Skeletal muscle satellite cell (primary cell): ENCODE measurements around the gene CELF2.

Source experiments
- H3K27me3 ChIP-seq: 2 replicates; pipeline ENCODE4 v1.7.0; 2013; ENCODE audit warnings: low read length; ENCODE audit not compliant: control insufficient read depth, insufficient read depth
- H3K36me3 ChIP-seq: 2 replicates; pipeline ENCODE4 v1.7.0; 2013; ENCODE audit warnings: mild to moderate bottlenecking, control low read depth, low read length; ENCODE audit not compliant: insufficient read depth
- H3K4me1 ChIP-seq: 2 replicates; pipeline ENCODE4 v1.7.0; 2013; ENCODE audit warnings: low read length; ENCODE audit not compliant: control insufficient read depth, insufficient read depth
- H3K4me2 ChIP-seq: 2 replicates; pipeline ENCODE4 v1.7.0; 2013; ENCODE audit warnings: mild to moderate bottlenecking, low read length
- H3K4me3 ChIP-seq: 2 replicates; pipeline ENCODE4 v1.7.0; 2013; ENCODE audit warnings: low read length
- H3K9ac ChIP-seq: 2 replicates; pipeline ENCODE4 v1.7.0; 2013; ENCODE audit warnings: mild to moderate bottlenecking, low read depth, low read length, moderate library complexity
- H3K9me3 ChIP-seq: replicated peaks from 2 replicates; pipeline ENCODE4 v1.7.0; 2013; ENCODE audit warnings: mild to moderate bottlenecking, control low read depth, low read length

Gene CELF2

DNA sequence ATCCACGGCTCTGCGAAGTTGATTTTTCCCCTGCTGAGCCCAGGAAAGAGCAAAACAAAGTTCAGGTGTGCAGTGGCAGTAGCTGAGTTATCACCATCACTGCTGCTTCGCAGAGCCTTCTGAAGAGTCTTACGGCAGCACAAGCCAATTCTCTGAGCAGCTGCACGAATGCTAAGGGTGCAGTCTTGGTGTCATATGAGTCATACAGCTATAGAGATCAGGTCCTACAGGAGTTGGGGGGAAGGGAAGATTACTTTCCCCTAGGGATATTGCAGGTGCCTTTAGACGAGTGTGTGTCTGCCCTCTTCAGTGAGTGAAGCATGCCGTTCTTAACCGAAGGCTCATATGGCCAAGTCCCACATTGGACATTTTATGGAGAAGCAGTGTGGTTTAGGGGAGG, 227.8 kb downstream of the CELF2 start:
- H3K4me2 ChIP-seq = no peak overlapping the region
- H3K4me3 ChIP-seq = no peak overlapping the region
- H3K36me3 ChIP-seq = peaks cover 2% of the 10 kb centered on the region
- no peak overlapping the region for H3K9ac ChIP-seq
- no peaks in the 10 kb centered on the region for H3K27me3 ChIP-seq
- H3K4me1 ChIP-seq = peaks cover 22% of the 10 kb centered on the region
- H3K9me3 ChIP-seq = no peaks in the 10 kb centered on the region

- H3K4me1 ChIP-seq = peaks cover 22% of the 10 kb centered on the region
- H3K4me3 ChIP-seq = no peak overlapping the region
- no peaks in the 10 kb centered on the region for H3K9me3 ChIP-seq
- peaks cover 3% of the 10 kb centered on the region for H3K36me3 ChIP-seq
- H3K9ac ChIP-seq = no peak overlapping the region
- no peaks in the 10 kb centered on the region for H3K27me3 ChIP-seq
- no peak overlapping the region for H3K4me2 ChIP-seq
Measured at GRCh38 chr10:11245981-11246590, 228.4 kb downstream of the CELF2 start.

DNA sequence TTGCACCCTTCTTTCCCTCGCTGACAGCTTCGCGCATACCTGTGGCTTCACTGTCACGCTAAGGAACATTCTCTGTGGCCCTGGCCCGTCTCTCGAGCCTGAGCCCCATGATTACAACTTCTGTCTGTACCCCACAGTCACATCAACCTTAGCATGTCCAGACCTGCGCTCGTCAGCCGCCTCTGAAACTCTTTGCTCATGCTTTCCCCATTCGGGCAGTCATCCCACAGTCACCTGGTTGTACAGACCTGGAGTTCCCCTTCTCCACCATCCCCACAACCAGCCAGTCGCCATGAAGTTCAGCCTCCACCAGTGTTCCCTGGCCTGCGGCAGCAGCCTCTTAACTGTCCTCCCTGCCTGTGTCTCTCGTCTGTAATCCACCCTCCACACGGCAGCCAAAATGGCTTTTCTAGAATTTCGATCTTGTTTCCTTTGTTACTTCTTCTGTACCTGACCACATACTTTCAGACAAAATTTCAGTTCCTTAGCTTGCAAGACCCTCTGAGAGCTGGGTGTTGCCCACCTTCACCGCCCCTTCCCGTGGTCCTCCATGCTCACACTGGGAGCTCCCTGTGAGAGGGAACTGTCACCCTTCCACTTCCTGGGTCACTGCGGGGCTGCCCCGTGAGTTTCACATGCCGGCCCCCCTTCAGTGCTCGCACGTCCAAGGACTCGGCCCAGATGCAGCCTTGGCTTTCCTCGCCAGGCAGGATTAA, 229.2 kb downstream of the CELF2 start:
- Histone ChIP-seq H3K9ac (no peak overlapping the region), H3K4me1 (peaks cover 18% of the 10 kb centered on the region), H3K36me3 (peaks cover 3% of the 10 kb centered on the region)

GRCh38 chr10:11249152-11249807, 231.6 kb downstream of the CELF2 start:
- Histone ChIP-seq H3K9me3 (no peaks in the 10 kb centered on the region), H3K27me3 (no peaks in the 10 kb centered on the region), H3K4me3 (no peak overlapping the region), H3K4me1 (no peaks in the 10 kb centered on the region), H3K4me2 (no peak overlapping the region), H3K36me3 (peaks cover 7% of the 10 kb centered on the region), H3K9ac (no peak overlapping the region)

More for the DNA sequence above, 229.2 kb downstream of the CELF2 start:
- H3K4me2 ChIP-seq = no peak overlapping the region
- no peaks in the 10 kb centered on the region for H3K9me3 ChIP-seq
- H3K4me3 ChIP-seq = no peak overlapping the region
- H3K27me3 ChIP-seq = no peaks in the 10 kb centered on the region

GRCh38 chr10:11249808-11250195, 232.1 kb downstream of the CELF2 start:
- H3K36me3 ChIP-seq = peaks cover 7% of the 10 kb centered on the region
- no peaks in the 10 kb centered on the region for H3K27me3 ChIP-seq
- no peaks in the 10 kb centered on the region for H3K9me3 ChIP-seq
- H3K4me1 ChIP-seq = no peaks in the 10 kb centered on the region
- H3K4me2 ChIP-seq = no peak overlapping the region
- H3K9ac ChIP-seq = no peak overlapping the region
- no peak overlapping the region for H3K4me3 ChIP-seq

DNA sequence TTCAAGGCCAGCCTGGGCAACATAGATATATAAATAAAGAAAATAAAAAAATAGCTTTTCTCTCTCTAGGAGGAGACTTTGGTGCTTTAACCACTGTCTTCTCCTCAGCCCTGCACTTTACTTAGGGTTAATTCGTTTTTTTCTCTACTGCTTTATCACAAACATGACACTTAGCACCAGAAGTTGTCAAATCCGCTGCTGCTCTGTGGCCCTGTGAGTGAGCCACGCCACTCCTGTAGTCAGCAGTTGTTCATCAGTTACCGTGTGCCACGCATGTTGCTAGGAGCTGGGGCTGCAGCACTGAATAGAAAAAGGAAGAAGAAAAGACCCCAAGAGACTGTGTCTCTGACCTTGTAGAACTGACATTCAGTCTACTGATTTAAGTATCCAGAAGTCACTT, 232.6 kb downstream of the CELF2 start:
- Histone ChIP-seq H3K36me3 (peaks cover 7% of the 10 kb centered on the region), H3K4me1 (no peaks in the 10 kb centered on the region), H3K9me3 (no peaks in the 10 kb centered on the region), H3K4me3 (no peak overlapping the region), H3K4me2 (no peak overlapping the region), H3K27me3 (no peaks in the 10 kb centered on the region), H3K9ac (no peak overlapping the region)

DNA sequence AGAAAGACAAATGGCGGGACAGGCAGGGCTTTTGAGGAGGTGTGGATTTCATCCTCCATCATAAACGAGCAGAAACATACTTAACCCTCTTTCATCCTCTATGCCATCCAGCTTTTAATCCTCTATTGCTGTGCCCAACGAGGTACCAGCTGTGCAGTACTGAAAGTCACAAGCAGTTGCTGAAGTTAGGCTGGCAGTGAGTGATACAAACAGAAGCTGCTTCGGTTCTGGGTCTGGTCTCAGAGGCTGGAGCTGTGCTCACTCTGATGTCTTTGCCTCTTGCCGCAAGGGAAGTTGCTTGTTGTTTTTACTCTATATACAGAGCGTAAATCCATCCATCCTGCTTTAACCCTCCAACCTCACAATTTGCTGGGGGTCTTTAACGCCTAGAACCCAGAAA, 235.2 kb downstream of the CELF2 start:
- H3K9ac ChIP-seq = no peak overlapping the region
- peaks cover 7% of the 10 kb centered on the region for H3K36me3 ChIP-seq
- no peak overlapping the region for H3K4me2 ChIP-seq
- no peaks in the 10 kb centered on the region for H3K27me3 ChIP-seq
- H3K4me3 ChIP-seq = no peak overlapping the region
- H3K4me1 ChIP-seq = no peaks in the 10 kb centered on the region
- H3K9me3 ChIP-seq = no peaks in the 10 kb centered on the region

- Histone ChIP-seq H3K36me3 (peaks cover 7% of the 10 kb centered on the region), H3K4me1 (no peaks in the 10 kb centered on the region)
Measured at GRCh38 chr10:11253385-11254002, 235.8 kb downstream of the CELF2 start.

GRCh38 chr10:11255156-11255555, 237.5 kb downstream of the CELF2 start:
- Histone ChIP-seq H3K27me3 (no peaks in the 10 kb centered on the region), H3K36me3 (peaks cover 7% of the 10 kb centered on the region), H3K4me3 (no peak overlapping the region), H3K4me1 (no peaks in the 10 kb centered on the region), H3K9ac (no peak overlapping the region), H3K4me2 (no peak overlapping the region), H3K9me3 (no peaks in the 10 kb centered on the region)

More at GRCh38 chr10:11253385-11254002, 235.8 kb downstream of the CELF2 start:
- no peak overlapping the region for H3K4me3 ChIP-seq
- H3K9ac ChIP-seq = no peak overlapping the region
- no peaks in the 10 kb centered on the region for H3K27me3 ChIP-seq
- H3K4me2 ChIP-seq = no peak overlapping the region
- H3K9me3 ChIP-seq = no peaks in the 10 kb centered on the region

GRCh38 chr10:11255796-11256444, 238.2 kb downstream of the CELF2 start:
- Histone ChIP-seq H3K4me2 (no peak overlapping the region), H3K4me3 (no peak overlapping the region), H3K27me3 (no peaks in the 10 kb centered on the region), H3K36me3 (peaks cover 4% of the 10 kb centered on the region), H3K9me3 (no peaks in the 10 kb centered on the region), H3K9ac (no peak overlapping the region), H3K4me1 (no peaks in the 10 kb centered on the region)

- Histone ChIP-seq H3K9ac (no peak overlapping the region), H3K4me3 (no peak overlapping the region), H3K9me3 (no peaks in the 10 kb centered on the region), H3K4me1 (no peaks in the 10 kb centered on the region), H3K4me2 (no peak overlapping the region), H3K27me3 (no peaks in the 10 kb centered on the region), H3K36me3 (peaks cover 4% of the 10 kb centered on the region)
Measured at GRCh38 chr10:11256896-11257295, 239.2 kb downstream of the CELF2 start.
